ENCODE data around the gene TRAF2.

GRCh38 chr9:136956604-136957003 lies 70.3 kb downstream of the TRAF2 start:
- TF ChIP-seq POLR2AphosphoS5 (IDR thresholded peaks at IDR 0.05; ENCODE audit: low read depth) (no peak), CTCF (IDR thresholded peaks at IDR 0.05; ENCODE audit: insufficient read depth, low read length) (no peak), REST (IDR thresholded peaks at IDR 0.05; ENCODE audit: insufficient replicate concordance, low read depth) (no peak)
